Measurements from ENCODE around the gene DAPK3.

GRCh38 chr19:3954107-3954506, 16.8 kb downstream of the DAPK3 start:
- TF ChIP-seq CTCF (conservative IDR thresholded peaks at IDR 0.05; ENCODE audit: low read length) (no peak), EZH2phosphoT487 (IDR thresholded peaks at IDR 0.05; ENCODE audit: borderline replicate concordance) (no peak)

Measured in Loucy (cell line).